ENCODE measurements around the gene IFI44L. TPM values are rescaled to one million over a fixed set of nuclear protein-coding genes. Genes with fewer than 3 reads are reported as not detected.

IFI44L gene
- total RNA-seq, 1 experiment from 2014 or later, result 0.13 TPM

Other genes with a start within 250 kb of the IFI44L start
- gene PTGFR, start 129.5 kb upstream of the IFI44L start, total RNA-seq (2014; rRNA removed; shearing (Covaris generic); ENCODE audit: low replicate concordance), result 11.1 and 22.3 TPM in 2 replicates
- 58.6 and 155 TPM in 2 replicates for gene IFI44, start 29.4 kb downstream of the IFI44L start, total RNA-seq (2014; rRNA removed; shearing (Covaris generic); ENCODE audit: low replicate concordance)